HG02759 (cell line): ENCODE measurements around the gene PPP5C.
"Not testable (repeated sequence)": the region's sequence is repeated elsewhere in the genome, so short reads cannot be mapped to it uniquely, and the experiment has no call there.

Experiments
- ATAC-seq: cut with Tn5 transposase; IDR thresholded peaks from one replicate; pipeline ENCODE4 v1.9.1; 2021; ENCODE audit warnings: mild to moderate bottlenecking, moderate library complexity; ENCODE audit not compliant: unreplicated experiment

The PPP5C gene

GRCh38 chr19:46357846-46358583, 11.1 kb downstream of the PPP5C start:
- no peak for ATAC-seq

- no peak for ATAC-seq
Measured at GRCh38 chr19:46361915-46362314, 15.0 kb downstream of the PPP5C start.

GRCh38 chr19:46364359-46364758, 17.5 kb downstream of the PPP5C start:
- ATAC-seq, result no peak

DNA sequence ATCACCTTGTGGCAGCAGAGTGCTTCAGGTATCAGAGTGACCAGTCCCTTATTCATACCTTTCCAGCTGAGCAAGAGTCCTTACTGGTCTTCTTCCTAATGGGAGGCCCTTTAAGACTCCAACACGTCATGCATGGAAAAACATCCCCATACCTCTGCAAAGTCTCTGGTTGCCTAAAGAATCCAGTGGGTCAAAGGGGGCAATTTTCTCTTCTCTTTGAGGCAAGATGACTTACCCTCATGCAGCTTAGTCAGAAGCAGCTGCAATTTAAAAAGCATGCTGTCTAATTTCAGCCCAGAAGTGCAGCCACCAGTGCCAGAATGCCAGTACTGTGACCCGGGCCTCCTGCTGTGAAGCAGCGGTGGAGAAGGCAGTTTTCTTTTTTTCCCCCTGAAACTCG, 18.7 kb downstream of the PPP5C start:
- ATAC-seq, result no peak

DNA sequence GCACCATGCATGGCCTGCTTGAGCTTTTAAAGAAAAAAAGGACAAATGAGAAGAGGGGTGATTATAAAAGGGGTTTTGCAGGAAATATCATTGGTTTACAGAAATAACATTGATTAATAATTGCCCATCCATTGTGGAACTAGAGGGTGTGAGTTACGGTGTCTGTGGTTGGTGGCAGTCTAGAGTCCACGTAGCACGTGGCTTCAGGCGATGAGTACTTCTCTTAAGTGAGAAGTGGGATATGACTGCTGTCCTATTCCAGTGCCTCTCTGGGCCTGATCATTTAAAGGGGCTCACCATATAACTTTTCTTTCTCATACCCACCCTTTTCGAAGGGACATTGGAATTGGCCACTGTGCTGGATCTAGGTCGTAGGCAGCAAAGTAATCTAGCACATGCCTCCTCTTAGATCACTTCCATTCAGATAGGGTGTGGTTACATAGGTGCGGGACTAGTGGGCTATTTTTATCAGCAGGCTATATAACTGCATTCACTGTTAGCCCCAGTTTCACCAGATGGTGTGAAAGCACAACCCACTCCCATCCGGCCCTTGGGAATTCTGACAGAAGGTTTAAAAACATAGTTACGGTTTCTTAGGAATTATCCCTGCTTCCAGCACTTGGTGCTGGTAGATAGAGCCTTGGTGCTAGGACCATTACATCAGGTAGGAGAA, 19.9 kb downstream of the PPP5C start:
- no peak for ATAC-seq

DNA sequence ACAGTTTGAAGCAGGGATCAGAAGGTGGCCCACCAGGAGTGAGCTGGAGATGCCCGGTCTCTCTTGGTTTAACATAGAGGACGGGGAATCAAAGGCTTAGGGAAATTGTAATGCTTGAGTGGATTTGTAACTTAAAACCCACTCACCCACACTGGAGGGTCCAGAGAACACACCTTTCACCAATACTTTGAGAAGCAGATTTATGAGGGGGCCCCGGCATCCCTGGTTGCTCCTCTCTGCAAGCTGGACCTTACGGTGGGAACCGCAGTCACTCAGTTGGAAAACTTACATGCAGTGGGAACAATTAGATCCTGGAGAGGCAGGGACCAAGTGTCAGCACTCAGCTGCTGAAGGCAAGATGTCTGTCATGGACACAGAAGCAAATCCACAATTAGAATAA, 20.5 kb downstream of the PPP5C start:
- ATAC-seq, result no peak

GRCh38 chr19:46368116-46368515, 21.2 kb downstream of the PPP5C start:
- no peak for ATAC-seq

- no peak for ATAC-seq
Measured at GRCh38 chr19:46369817-46370216, 22.9 kb downstream of the PPP5C start.

GRCh38 chr19:46371371-46371901, 24.5 kb downstream of the PPP5C start:
- no peak for ATAC-seq

GRCh38 chr19:46372901-46373490, 26.1 kb downstream of the PPP5C start:
- ATAC-seq, result no peak

DNA sequence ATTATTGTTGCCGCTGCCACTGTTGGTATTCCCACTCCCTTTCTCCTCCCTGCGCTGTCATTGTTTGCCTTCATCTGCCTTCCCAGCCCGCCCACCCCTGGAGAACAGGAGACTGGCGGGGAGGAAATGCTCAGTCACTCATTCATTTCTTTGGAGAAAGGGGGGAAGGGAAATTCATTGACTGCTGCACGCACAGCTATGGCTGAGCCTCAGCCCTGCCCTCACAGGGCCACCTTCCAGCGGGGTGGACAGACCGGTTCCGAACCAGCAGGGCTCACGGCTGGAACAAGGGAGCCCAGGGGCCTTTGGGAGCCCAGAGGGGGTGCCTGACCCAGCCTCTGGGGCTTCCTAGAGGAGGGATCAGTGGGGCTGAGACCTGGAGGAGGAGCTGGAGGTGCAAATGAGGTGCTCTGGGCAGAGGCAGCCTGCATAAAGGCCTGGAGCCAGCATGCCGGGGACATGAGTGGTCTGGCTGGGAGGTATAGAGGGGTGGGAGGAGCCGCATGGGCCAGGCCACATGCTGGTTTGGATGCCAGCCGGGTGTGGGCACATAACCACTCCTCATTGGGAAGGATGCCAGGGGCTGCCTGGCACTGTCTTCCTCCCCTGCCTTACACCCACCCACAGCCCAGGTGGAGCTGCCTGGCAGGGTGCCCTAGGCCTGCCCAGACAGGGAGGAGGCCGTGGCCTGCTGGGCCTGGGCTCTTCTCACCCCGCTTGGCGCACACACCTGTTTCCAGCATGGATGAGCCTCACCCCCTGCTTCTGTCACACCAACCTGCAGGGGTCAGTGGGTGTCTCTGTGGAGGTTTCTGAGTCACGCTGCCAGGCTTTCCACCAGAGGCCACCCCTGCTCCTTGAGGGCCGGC, 26.8 kb downstream of the PPP5C start:
- ATAC-seq, result no peak

GRCh38 chr19:46374536-46375475, 27.9 kb downstream of the PPP5C start:
- no peak for ATAC-seq

DNA sequence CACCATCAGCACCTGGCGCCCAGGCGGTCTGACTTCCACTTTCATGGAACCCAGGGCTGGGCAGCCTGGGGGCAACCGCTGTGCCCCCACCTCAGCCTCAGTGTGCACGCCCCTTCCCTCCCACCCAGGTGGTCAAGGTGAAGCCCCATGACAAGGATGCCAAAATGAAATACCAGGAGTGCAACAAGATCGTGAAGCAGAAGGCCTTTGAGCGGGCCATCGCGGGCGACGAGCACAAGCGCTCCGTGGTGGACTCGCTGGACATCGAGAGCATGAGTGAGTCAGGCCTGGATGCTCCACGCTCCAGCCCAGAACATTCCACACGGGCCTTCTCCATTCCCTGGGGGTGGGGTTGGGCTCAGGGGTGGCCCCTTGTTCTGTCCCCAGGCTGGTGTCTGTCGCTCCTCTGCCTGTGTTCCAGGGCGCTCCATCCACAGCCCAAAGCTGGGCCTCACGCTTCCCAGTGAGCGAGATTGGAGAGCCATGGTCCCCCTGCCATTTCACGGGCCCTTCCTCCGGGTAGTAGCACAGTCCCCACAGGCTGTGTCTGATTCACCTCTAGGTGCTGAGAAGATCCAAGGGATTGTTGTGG, 28.7 kb downstream of the PPP5C start:
- ATAC-seq, result not testable (repeated sequence)

GRCh38 chr19:46376241-46377153, 29.6 kb downstream of the PPP5C start:
- ATAC-seq, result no peak

- no peak for ATAC-seq
Measured at GRCh38 chr19:46378268-46378667, 31.4 kb downstream of the PPP5C start.

- ATAC-seq, result no peak
Measured at GRCh38 chr19:46380690-46381089, 33.8 kb downstream of the PPP5C start.

GRCh38 chr19:46381346-46381745, 34.5 kb downstream of the PPP5C start:
- no peak for ATAC-seq

GRCh38 chr19:46381756-46382345, 35.0 kb downstream of the PPP5C start:
- no peak for ATAC-seq
